GM23338 (cell line): ENCODE data around the gene JMJD7. TPM values are rescaled to one million over a fixed set of nuclear protein-coding genes. Genes with fewer than 3 reads are reported as not detected.

ENCODE experiments used
- ATAC-seq: fragments of 200-7000 bp; cut with Tn5 transposase; 3 replicates; pipeline ENCODE4 v1.9.1; 2020
- DNase-seq: peaks from one replicate; pipeline ENCODE4 v3.0.0-alpha.2; 2015; ENCODE audit warnings: low spot score
- H2AFZ ChIP-seq: fragments of 200-600 bp; sonication (generic); 2 replicates; pipeline ENCODE4 v1.8.0; 2016; ENCODE audit warnings: antibody characterized with exemption, mild to moderate bottlenecking, moderate library complexity
- H3F3A ChIP-seq: fragments of 200-600 bp; sonication (generic); replicated peaks from 2 replicates; pipeline ENCODE4 v1.8.0; 2017; ENCODE audit warnings: antibody characterized with exemption, mixed run types, low read depth
- H3K27ac ChIP-seq: fragments of 200-600 bp; sonication (generic); 2 replicates; pipeline ENCODE4 v1.6.1; 2016; ENCODE audit warnings: low read depth
- H3K27me3 ChIP-seq: fragments of 200-600 bp; sonication (generic); 2 replicates; pipeline ENCODE4 v1.8.0; 2016; ENCODE audit warnings: mild to moderate bottlenecking, mixed run types, moderate library complexity; ENCODE audit not compliant: insufficient read depth
- H3K36me3 ChIP-seq: fragments of 200-600 bp; sonication (generic); 2 replicates; pipeline ENCODE4 v1.8.0; 2016; ENCODE audit warnings: mild to moderate bottlenecking; ENCODE audit not compliant: insufficient read depth
- H3K4me1 ChIP-seq: fragments of 200-600 bp; sonication (generic); 2 replicates; pipeline ENCODE4 v1.8.0; 2016; ENCODE audit warnings: mild to moderate bottlenecking, moderate library complexity; ENCODE audit not compliant: insufficient read depth
- H3K4me2 ChIP-seq: fragments of 200-600 bp; sonication (generic); 2 replicates; pipeline ENCODE4 v1.7.1; 2017; ENCODE audit warnings: mixed run types
- H3K4me3 ChIP-seq: fragments of 200-600 bp; sonication (generic); 2 replicates; pipeline ENCODE4 v1.6.1; 2016; ENCODE audit warnings: mixed run types
- H3K79me2 ChIP-seq: fragments of 200-600 bp; sonication (generic); replicated peaks from 2 replicates; pipeline ENCODE4 v1.8.0; 2017; ENCODE audit warnings: mild to moderate bottlenecking; ENCODE audit not compliant: insufficient read depth
- H3K9me2 ChIP-seq: fragments of 200-600 bp; sonication (generic); 2 replicates; pipeline ENCODE4 v1.8.0; 2017; ENCODE audit not compliant: insufficient read depth
- H4K20me1 ChIP-seq: fragments of 200-600 bp; sonication (generic); replicated peaks from 2 replicates; pipeline ENCODE4 v1.8.0; 2017; ENCODE audit warnings: mild to moderate bottlenecking; ENCODE audit not compliant: insufficient read depth
- H3K27ac Mint-ChIP-seq: 2 replicates; pipeline ENCODE4 v1.8.0; 2020; ENCODE audit warnings: inconsistent platforms, mild to moderate bottlenecking, moderate library complexity, mixed read lengths
- H3K27me3 Mint-ChIP-seq: 3 replicates; pipeline ENCODE4 v1.8.0; 2022; ENCODE audit warnings: low read depth, mild to moderate bottlenecking, moderate library complexity, mixed read lengths, inconsistent platforms; ENCODE audit not compliant: insufficient read depth, poor library complexity
- H3K36me3 Mint-ChIP-seq: 3 replicates; pipeline ENCODE4 v1.8.0; 2021; ENCODE audit warnings: low read depth, mild to moderate bottlenecking, inconsistent platforms, moderate library complexity, mixed read lengths
- H3K4me1 Mint-ChIP-seq: 3 replicates; pipeline ENCODE4 v1.8.0; 2020; ENCODE audit warnings: mild to moderate bottlenecking, inconsistent platforms, mixed read lengths
- H3K4me3 Mint-ChIP-seq: 3 replicates; pipeline ENCODE4 v1.8.0; 2021; ENCODE audit warnings: moderate library complexity, mild to moderate bottlenecking, inconsistent platforms, mixed read lengths
- H3K9me3 Mint-ChIP-seq: 3 replicates; pipeline ENCODE4 v1.8.0; 2020; ENCODE audit warnings: moderate library complexity, mild to moderate bottlenecking, inconsistent platforms, mixed read lengths
- CREB1 ChIP-seq: fragments of 250-450 bp; sonication (Bioruptor Pico); IDR thresholded peaks from 2 replicates; pipeline ENCODE4 v1.5.0; 2020; ENCODE audit warnings: low read depth, mild to moderate bottlenecking, moderate library complexity
- CTCF ChIP-seq, 2 experiments: fragments of 200-600 bp in 1 of 2; sonication (generic) in 1 of 2; conservative IDR thresholded peaks; 2 replicates each; pipeline versions ENCODE4 v1.5.1 to v1.6.1; 2016 to 2017; ENCODE audit warnings: antibody characterized with exemption in 2 of 2, low read depth in 2 of 2, mild to moderate bottlenecking in 2 of 2, moderate library complexity in 1 of 2
- ETS1 ChIP-seq: IDR thresholded peaks from 2 replicates; pipeline ENCODE4 v1.6.1; 2016; ENCODE audit warnings: antibody characterized with exemption
- EZH2 ChIP-seq: fragments of 200-600 bp; sonication (generic); IDR thresholded peaks from one replicate; pipeline ENCODE4 v1.8.0; 2017; ENCODE audit warnings: antibody characterized with exemption, mild to moderate bottlenecking, low read depth; ENCODE audit not compliant: unreplicated experiment
- EZH2phosphoT487 ChIP-seq: fragments of 200-600 bp; sonication (generic); IDR thresholded peaks from one replicate; pipeline ENCODE4 v1.8.1; 2018; ENCODE audit warnings: antibody characterized with exemption; ENCODE audit not compliant: unreplicated experiment
- REST ChIP-seq: IDR thresholded peaks from one replicate; pipeline ENCODE4 v1.6.1; 2018; ENCODE audit warnings: antibody characterized with exemption; ENCODE audit not compliant: unreplicated experiment
- STAT1 ChIP-seq: IDR thresholded peaks from one replicate; pipeline ENCODE4 v1.6.1; 2016; ENCODE audit warnings: antibody characterized with exemption; ENCODE audit not compliant: unreplicated experiment
- ZNF114 ChIP-seq: fragments of 250-450 bp; sonication (Bioruptor Pico); IDR thresholded peaks from 2 replicates; pipeline ENCODE4 v1.5.0; 2020; ENCODE audit warnings: mild to moderate bottlenecking, moderate library complexity
- ZNF462 ChIP-seq: fragments of 250-450 bp; sonication (Bioruptor Pico); IDR thresholded peaks from 2 replicates; pipeline ENCODE4 v1.5.0; 2020; ENCODE audit warnings: mild to moderate bottlenecking, moderate library complexity
- polyA plus RNA-seq: library from polyadenylated mRNA; unstranded; fragments of >200 nt; fragmentation: Nextera tagmentation; extraction: Ambion mirVana; gene quantifications from 2 replicates; pipeline ENCODE4 v1.2.1, GENCODE V29; 2016
- total RNA-seq: library from RNA; depleted of rRNA; stranded (reverse); fragments of >200 nt; shearing (Covaris generic); gene quantifications from 2 replicates; pipeline ENCODE4 v1.2.3, GENCODE V29; 2014

JMJD7 gene
- total and polyA plus RNA-seq, 2 experiments from 2014 or later = 8.5 to 9.2 TPM

- peaks cover 13% of the 10 kb centered on the region for H3K4me1 Mint-ChIP-seq
- DNase-seq (no peak), ATAC-seq (no peak)
- H3K36me3 Mint-ChIP-seq = no peaks in the 10 kb centered on the region; the same call in 2 of the 3 replicates
- no peak overlapping the region for H3K4me2 ChIP-seq
- H3K79me2 ChIP-seq = no peaks in the 10 kb centered on the region
- no peak overlapping the region for H3K27ac ChIP-seq
- H3K27ac Mint-ChIP-seq = no peak overlapping the region
- no peaks in the 10 kb centered on the region for H4K20me1 ChIP-seq
- H3K4me3 ChIP-seq = no peak overlapping the region
- no peaks in the 10 kb centered on the region for H3K36me3 ChIP-seq
- no peaks in the 10 kb centered on the region for H3K4me1 ChIP-seq
- no peaks in the 10 kb centered on the region for H3K9me2 ChIP-seq
- no peaks in the 10 kb centered on the region for H3K9me3 Mint-ChIP-seq
- H3K27me3 ChIP-seq = no peaks in the 10 kb centered on the region
- TF ChIP-seq ZNF462 (CRISPR knock-in tag) (no peak), CREB1 (no peak)
- H3K4me3 Mint-ChIP-seq = no peak overlapping the region
- no peaks in the 10 kb centered on the region for H3F3A ChIP-seq
- H2AFZ ChIP-seq = no peak overlapping the region
- peaks cover 13% of the 10 kb centered on the region for H3K27me3 Mint-ChIP-seq
Measured at GRCh38 chr15:41865490-41866055, 37.7 kb downstream of the JMJD7 start.

GRCh38 chr15:41866263-41866703 lies 38.4 kb downstream of the JMJD7 start:
- Histone ChIP-seq H3K36me3 (no peaks in the 10 kb centered on the region), H3K79me2 (no peaks in the 10 kb centered on the region), H3K4me2 (no peak overlapping the region), H3K9me2 (no peaks in the 10 kb centered on the region), H3K27ac (no peak overlapping the region), H3K4me3 (no peak overlapping the region), H2AFZ (no peak overlapping the region), H3K27me3 (no peaks in the 10 kb centered on the region), H3K4me1 (no peaks in the 10 kb centered on the region), H3F3A (no peaks in the 10 kb centered on the region), H4K20me1 (no peaks in the 10 kb centered on the region)
- Mint-ChIP-seq H3K9me3 (no peaks in the 10 kb centered on the region), H3K4me3 (no peak overlapping the region), H3K36me3 (no peaks in the 10 kb centered on the region; the same call in 2 of the 3 replicates), H3K4me1 (peaks cover 13% of the 10 kb centered on the region), H3K27me3 (peaks cover 13% of the 10 kb centered on the region), H3K27ac (no peak overlapping the region)
- no peak for ATAC-seq
- no peak for DNase-seq
- TF ChIP-seq ZNF114 (CRISPR knock-in tag) (no peak), STAT1 (no peak), ETS1 (no peak), REST (no peak), CREB1 (no peak), EZH2phosphoT487 (no peak), EZH2 (no peak), CTCF (conservative IDR thresholded peaks at IDR 0.05; ENCODE audit: low read depth in 2 of 2) (no peak)
